Prostate gland (tissue), 2 donors: Measurements from ENCODE around the gene CCDC13.

Source experiments
- POLR2A ChIP-seq: fragments of 450-650 bp; IDR thresholded peaks from one replicate; pipeline ENCODE4 v1.6.1; 2016; ENCODE audit warnings: antibody characterized with exemption, mild to moderate bottlenecking
- POLR2AphosphoS5 ChIP-seq: sonication (generic); formaldehyde crosslinking; IDR thresholded peaks from one replicate; pipeline ENCODE4 v1.6.1; 2017; ENCODE audit warnings: antibody characterized with exemption
- TF ChIP-seq, protein P1 (sequence below), 4 experiments: fragments of 200-600 bp in 2 of 4; fragments of 450-650 bp in 2 of 4; sonication (generic) in 2 of 4; IDR thresholded peaks; 1 replicate in 3 of 4; 2 replicates in 1 of 4; pipeline ENCODE4 v1.5.1; 2016 to 2019; ENCODE audit warnings: antibody characterized with exemption in 4 of 4, mild to moderate bottlenecking in 2 of 4, moderate library complexity in 2 of 4

DNA sequence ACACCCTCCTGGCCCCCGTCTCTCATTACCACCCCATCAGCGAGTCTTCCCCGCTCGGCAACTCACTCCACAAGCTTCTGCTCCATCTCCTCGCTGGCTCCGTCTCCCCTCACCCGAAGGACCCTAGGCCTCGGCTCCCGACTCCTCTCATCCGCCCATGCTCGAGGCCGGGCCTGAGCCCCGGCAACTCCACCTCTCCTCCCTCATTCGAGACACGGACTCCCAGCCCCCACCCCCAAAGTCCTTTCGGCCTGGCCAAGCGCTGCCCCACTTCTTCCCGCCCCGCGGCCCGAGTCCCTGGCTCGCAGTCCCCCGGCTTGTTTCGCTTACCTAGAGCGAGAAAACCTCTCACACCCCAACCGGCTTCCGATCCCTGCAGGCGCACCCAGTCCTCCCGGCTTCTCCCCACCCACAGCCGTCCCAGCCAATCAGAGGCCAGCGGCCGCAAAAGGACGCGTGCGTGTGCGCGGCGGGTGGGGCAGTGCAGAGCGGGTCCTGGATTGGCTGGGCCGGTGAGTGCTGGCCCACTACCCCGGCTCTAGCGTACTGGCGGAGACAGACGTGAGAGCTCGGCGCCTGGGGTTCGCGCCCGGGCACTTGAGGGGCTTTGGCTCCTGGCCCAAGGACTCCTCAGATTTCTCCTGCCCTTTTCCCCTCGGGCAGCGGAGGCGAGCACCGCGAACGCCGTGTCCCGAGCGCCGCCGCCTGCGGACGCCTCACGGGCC is 31.2 kb upstream of the CCDC13 start, which contains the start of gene HIGD1A:
- TF ChIP-seq, protein P1, sequence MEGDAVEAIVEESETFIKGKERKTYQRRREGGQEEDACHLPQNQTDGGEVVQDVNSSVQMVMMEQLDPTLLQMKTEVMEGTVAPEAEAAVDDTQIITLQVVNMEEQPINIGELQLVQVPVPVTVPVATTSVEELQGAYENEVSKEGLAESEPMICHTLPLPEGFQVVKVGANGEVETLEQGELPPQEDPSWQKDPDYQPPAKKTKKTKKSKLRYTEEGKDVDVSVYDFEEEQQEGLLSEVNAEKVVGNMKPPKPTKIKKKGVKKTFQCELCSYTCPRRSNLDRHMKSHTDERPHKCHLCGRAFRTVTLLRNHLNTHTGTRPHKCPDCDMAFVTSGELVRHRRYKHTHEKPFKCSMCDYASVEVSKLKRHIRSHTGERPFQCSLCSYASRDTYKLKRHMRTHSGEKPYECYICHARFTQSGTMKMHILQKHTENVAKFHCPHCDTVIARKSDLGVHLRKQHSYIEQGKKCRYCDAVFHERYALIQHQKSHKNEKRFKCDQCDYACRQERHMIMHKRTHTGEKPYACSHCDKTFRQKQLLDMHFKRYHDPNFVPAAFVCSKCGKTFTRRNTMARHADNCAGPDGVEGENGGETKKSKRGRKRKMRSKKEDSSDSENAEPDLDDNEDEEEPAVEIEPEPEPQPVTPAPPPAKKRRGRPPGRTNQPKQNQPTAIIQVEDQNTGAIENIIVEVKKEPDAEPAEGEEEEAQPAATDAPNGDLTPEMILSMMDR (IDR thresholded peaks at IDR 0.05): peak in 1 of 4 experiments; percentile 19
- TF ChIP-seq POLR2A: peak; percentile 99
- peak; percentile 99 for TF ChIP-seq POLR2AphosphoS5
